ENCODE measurements around the gene AMDHD2.

DNA sequence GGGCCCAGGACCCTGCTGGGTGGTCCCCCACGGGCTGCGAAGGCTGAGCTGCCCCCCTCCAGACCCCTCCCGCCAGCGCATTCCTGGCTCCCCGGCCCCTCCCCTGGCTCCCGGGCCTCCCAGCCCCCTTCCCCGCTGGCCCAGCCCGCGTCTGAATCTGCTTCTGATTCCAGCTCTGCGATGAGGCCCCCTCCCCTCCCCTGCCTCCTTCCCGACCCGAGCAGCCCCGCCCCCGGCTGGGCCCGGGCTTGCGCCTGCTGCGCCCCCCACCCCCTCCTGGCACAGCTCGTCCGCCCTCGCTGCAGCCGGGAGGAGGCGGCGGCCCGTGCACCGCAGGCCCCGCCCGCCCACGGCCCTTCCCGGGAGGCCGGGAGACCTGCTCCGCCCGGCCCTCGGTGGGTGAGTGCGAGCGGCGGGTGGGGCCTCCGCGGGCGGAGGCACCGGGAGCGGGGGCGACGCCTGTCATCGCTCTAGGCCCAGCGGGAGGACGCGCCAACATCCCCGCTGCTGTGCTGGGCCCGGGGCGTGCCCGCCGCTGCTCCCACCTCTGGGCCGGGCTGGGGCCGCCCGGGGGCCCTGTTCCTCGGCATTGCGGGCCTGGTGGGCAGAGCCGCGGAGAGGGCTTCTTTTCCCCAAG is 49.0 kb upstream of the AMDHD2 start, which contains the start of gene NTN3:
- TF ChIP-seq, protein P1, sequence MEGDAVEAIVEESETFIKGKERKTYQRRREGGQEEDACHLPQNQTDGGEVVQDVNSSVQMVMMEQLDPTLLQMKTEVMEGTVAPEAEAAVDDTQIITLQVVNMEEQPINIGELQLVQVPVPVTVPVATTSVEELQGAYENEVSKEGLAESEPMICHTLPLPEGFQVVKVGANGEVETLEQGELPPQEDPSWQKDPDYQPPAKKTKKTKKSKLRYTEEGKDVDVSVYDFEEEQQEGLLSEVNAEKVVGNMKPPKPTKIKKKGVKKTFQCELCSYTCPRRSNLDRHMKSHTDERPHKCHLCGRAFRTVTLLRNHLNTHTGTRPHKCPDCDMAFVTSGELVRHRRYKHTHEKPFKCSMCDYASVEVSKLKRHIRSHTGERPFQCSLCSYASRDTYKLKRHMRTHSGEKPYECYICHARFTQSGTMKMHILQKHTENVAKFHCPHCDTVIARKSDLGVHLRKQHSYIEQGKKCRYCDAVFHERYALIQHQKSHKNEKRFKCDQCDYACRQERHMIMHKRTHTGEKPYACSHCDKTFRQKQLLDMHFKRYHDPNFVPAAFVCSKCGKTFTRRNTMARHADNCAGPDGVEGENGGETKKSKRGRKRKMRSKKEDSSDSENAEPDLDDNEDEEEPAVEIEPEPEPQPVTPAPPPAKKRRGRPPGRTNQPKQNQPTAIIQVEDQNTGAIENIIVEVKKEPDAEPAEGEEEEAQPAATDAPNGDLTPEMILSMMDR (IDR thresholded peaks at IDR 0.05) = no peak
- no peak for TF ChIP-seq POLR2AphosphoS5 (IDR thresholded peaks at IDR 0.05)
